ENCODE results near the gene TMC1. TPM values are rescaled to one million over a fixed set of nuclear protein-coding genes. Genes with fewer than 3 reads are reported as not detected.

Gene TMC1
- total RNA-seq, 1 experiment from 2014 or later: 5.5 TPM

DNA sequence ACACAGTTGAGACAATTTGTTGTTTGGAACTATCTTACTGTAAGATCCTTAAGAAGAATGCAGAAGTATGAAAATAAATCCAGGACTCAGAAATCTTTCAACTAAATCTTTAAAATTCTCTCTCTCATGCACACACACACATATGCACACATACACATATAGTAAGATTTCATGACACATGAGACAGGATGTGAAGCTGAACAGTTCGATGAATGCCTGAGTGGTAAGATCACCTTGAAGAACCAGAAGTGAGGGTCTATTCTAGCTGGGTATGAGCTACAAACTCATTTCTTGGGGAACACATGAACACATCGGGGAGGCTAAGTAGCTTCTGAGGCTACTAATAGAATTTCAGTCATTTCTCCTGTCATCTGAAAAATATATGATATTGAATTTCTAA, 153.6 kb downstream of the TMC1 start:
- Histone ChIP-seq H3F3A (ENCODE audit: insufficient read depth, low read depth) (no peaks in the 10 kb centered on the region), H2AFZ (no peak overlapping the region), H3K9me3 (ENCODE audit: insufficient read depth, low read depth) (no peaks in the 10 kb centered on the region), H3K27me3 (ENCODE audit: insufficient read depth, low read depth) (no peaks in the 10 kb centered on the region), H3K9me2 (ENCODE audit: insufficient read depth) (no peaks in the 10 kb centered on the region), H3K27ac (no peak overlapping the region), H3K4me3 (no peak overlapping the region), H3K36me3 (ENCODE audit: low read depth) (no peaks in the 10 kb centered on the region), H3K79me2 (ENCODE audit: low read depth) (no peaks in the 10 kb centered on the region), H3K4me2 (no peak overlapping the region), H3K4me1 (replicated peaks; ENCODE audit: insufficient read depth) (peaks cover 5% of the 10 kb centered on the region; the same call in 1 of the 2 replicates), H4K20me1 (ENCODE audit: insufficient read depth) (no peaks in the 10 kb centered on the region)
- DNase-seq: no peak
- CTCF ChIA-PET: no interaction called here
- TF ChIP-seq EZH2 (IDR thresholded peaks at IDR 0.05; ENCODE audit: low read depth): no peak
- TF ChIP-seq, protein P1, sequence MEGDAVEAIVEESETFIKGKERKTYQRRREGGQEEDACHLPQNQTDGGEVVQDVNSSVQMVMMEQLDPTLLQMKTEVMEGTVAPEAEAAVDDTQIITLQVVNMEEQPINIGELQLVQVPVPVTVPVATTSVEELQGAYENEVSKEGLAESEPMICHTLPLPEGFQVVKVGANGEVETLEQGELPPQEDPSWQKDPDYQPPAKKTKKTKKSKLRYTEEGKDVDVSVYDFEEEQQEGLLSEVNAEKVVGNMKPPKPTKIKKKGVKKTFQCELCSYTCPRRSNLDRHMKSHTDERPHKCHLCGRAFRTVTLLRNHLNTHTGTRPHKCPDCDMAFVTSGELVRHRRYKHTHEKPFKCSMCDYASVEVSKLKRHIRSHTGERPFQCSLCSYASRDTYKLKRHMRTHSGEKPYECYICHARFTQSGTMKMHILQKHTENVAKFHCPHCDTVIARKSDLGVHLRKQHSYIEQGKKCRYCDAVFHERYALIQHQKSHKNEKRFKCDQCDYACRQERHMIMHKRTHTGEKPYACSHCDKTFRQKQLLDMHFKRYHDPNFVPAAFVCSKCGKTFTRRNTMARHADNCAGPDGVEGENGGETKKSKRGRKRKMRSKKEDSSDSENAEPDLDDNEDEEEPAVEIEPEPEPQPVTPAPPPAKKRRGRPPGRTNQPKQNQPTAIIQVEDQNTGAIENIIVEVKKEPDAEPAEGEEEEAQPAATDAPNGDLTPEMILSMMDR (conservative IDR thresholded peaks at IDR 0.05): no peak
- POLR2A ChIA-PET (ENCODE audit: unreplicated experiment): interaction anchor here (0.6 to 0.7 kb wide), 3 partner anchors 121 to 468 kb away, joined by 3 to 8 read pairs (median 4); no protein-coding TSS in a partner anchor
- no TSS peak for BruUV-seq (replicated peaks)
- intact Hi-C loops (cut with micrococcal nuclease; ENCODE audit: unreplicated experiment): no loop called here

DNA sequence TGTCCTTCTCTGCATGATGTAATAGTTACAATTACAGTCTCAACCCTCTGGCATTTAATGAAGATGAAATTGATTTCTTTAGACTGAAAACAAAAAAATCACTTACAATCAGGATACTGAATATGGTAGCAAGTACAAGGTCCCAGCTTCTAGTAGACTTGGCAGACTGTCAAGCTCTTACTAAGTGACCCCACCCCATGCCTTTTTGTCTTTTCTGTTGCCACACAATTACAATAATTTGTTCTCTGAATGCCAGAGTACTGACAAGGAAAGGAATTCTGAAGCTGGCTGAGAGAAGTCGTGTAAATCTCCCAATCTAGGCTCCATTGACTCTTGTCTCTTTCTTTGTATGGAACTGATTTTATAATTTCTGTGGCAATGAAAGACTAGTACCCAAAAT, 154.2 kb downstream of the TMC1 start:
- intact Hi-C loops (cut with micrococcal nuclease; ENCODE audit: unreplicated experiment): no loop called here
- H3K4me3 ChIP-seq: no peak overlapping the region

DNA sequence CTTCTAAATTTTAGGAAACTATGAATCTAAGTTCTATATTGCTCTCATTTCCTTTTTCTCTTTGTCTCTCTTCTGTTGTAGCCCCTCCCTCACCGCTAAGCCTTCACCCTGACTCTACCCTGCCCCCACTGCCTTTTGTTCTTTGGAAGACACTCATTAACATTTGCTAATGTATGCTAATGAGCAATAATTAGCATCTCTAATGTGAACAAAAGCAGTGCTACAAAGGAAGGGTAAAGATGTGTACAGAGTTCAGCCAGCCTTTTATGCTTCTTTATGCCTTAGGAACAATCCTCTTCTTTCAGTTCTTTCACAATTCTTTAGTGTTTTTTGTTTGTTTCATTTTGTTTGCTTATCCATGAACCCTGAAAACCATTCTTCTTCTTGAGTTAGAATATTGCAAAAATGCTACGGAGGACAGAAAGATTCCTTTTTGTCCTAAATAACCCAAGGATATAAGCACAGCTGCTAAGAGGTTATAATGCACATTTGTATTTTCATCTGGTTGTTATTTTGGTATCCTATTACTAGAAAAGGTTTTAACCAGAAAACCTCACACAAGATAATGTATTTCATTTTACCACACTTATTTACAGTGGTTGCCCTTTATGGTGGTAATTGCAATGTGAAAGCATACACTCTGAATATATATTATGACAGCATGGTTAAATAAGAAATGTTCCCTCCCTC, 159.3 kb downstream of the TMC1 start:
- ChIA-PET POLR2A (ENCODE audit: unreplicated experiment) (no interaction called here), CTCF (no interaction called here)
- no peak for DNase-seq
- no peak overlapping the region for H2AFZ ChIP-seq
- H3K79me2 ChIP-seq (ENCODE audit: low read depth): no peaks in the 10 kb centered on the region
- H3K27ac ChIP-seq: no peak overlapping the region
- no peaks in the 10 kb centered on the region for H3K9me2 ChIP-seq (ENCODE audit: insufficient read depth)
- H3K9me3 ChIP-seq (ENCODE audit: insufficient read depth, low read depth): no peaks in the 10 kb centered on the region
- BruUV-seq (replicated peaks): no TSS peak
- H3K4me3 ChIP-seq: no peak overlapping the region
- intact Hi-C loops (cut with micrococcal nuclease; ENCODE audit: unreplicated experiment): no loop called here
- no peak overlapping the region for H3K4me2 ChIP-seq
- peaks cover 8% of the 10 kb centered on the region; the same call in 1 of the 2 replicates for H3K4me1 ChIP-seq (replicated peaks; ENCODE audit: insufficient read depth)
- H3K36me3 ChIP-seq (ENCODE audit: low read depth): no peaks in the 10 kb centered on the region
- TF ChIP-seq, protein P1 (conservative IDR thresholded peaks at IDR 0.05): no peak
- TF ChIP-seq EZH2 (IDR thresholded peaks at IDR 0.05; ENCODE audit: low read depth): no peak
- peaks cover 3% of the 10 kb centered on the region; the same call in 1 of the 2 replicates for H3F3A ChIP-seq (ENCODE audit: insufficient read depth, low read depth)
- no peaks in the 10 kb centered on the region for H3K27me3 ChIP-seq (ENCODE audit: insufficient read depth, low read depth)
- H4K20me1 ChIP-seq (ENCODE audit: insufficient read depth): no peaks in the 10 kb centered on the region

More for the DNA sequence above, 154.2 kb downstream of the TMC1 start:
- H4K20me1 ChIP-seq (ENCODE audit: insufficient read depth): no peaks in the 10 kb centered on the region
- H3K4me1 ChIP-seq (replicated peaks; ENCODE audit: insufficient read depth): peaks cover 5% of the 10 kb centered on the region; the same call in 1 of the 2 replicates
- H3K27me3 ChIP-seq (ENCODE audit: insufficient read depth, low read depth): no peaks in the 10 kb centered on the region
- peak; percentile 43 to 49 for DNase-seq
- no peaks in the 10 kb centered on the region for H3F3A ChIP-seq (ENCODE audit: insufficient read depth, low read depth)
- POLR2A ChIA-PET (ENCODE audit: unreplicated experiment): interaction anchor here (0.6 to 0.7 kb wide), 2 partner anchors 9 to 121 kb away, joined by 4 to 6 read pairs; no protein-coding TSS in a partner anchor
- H2AFZ ChIP-seq: no peak overlapping the region
- CTCF ChIA-PET: no interaction called here
- no peaks in the 10 kb centered on the region for H3K9me2 ChIP-seq (ENCODE audit: insufficient read depth)
- no peaks in the 10 kb centered on the region for H3K79me2 ChIP-seq (ENCODE audit: low read depth)
- no peak overlapping the region for H3K27ac ChIP-seq
- TF ChIP-seq, protein P1 (conservative IDR thresholded peaks at IDR 0.05): no peak
- TF ChIP-seq EZH2 (IDR thresholded peaks at IDR 0.05; ENCODE audit: low read depth): no peak
- H3K36me3 ChIP-seq (ENCODE audit: low read depth): no peaks in the 10 kb centered on the region
- no TSS peak for BruUV-seq (replicated peaks)
- H3K9me3 ChIP-seq (ENCODE audit: insufficient read depth, low read depth): no peaks in the 10 kb centered on the region
- H3K4me2 ChIP-seq: 0 out of 2 replicates have a peak overlapping the region, but pooled peaks have one; percentile 0

All from PC-9 (cell line).